Hypothalamus (tissue), 51 donors: ENCODE data around the gene PPP2R2B.

Experiments used
- DNase-seq, 51 donors: peaks; one replicate each; lab custom pipeline; 2025; lab: John Stamatoyannopoulos, UW

PPP2R2B gene

GRCh38 chr5:146888351-146888978 is 9.9 kb upstream of the PPP2R2B start:
- no peak for DNase-seq

GRCh38 chr5:146884066-146884626 is 5.6 kb upstream of the PPP2R2B start:
- DNase-seq = no peak

- no peak for DNase-seq
Observed at GRCh38 chr5:146883511-146883910, 5.0 kb upstream of the PPP2R2B start.

GRCh38 chr5:146880966-146881365 is 2.4 kb upstream of the PPP2R2B start:
- no peak for DNase-seq

GRCh38 chr5:146877783-146878475 is 628 bp downstream of the PPP2R2B start:
- peak in 36 of 51 donors; percentile 17 to 82 (median 56) for DNase-seq

GRCh38 chr5:146877178-146877681 is 1.3 kb downstream of the PPP2R2B start:
- peak in 31 of 51 donors; percentile 3 to 56 (median 25) for DNase-seq

GRCh38 chr5:146873186-146873917 is 5.2 kb downstream of the PPP2R2B start:
- no peak for DNase-seq

- DNase-seq = no peak
Observed at GRCh38 chr5:146872188-146872587, 6.4 kb downstream of the PPP2R2B start.

GRCh38 chr5:146867996-146868708 is 10.4 kb downstream of the PPP2R2B start:
- peak in 5 of 51 donors; percentile 1 to 9 (median 3) for DNase-seq

- DNase-seq = no peak
Observed at GRCh38 chr5:146866263-146866662, 12.3 kb downstream of the PPP2R2B start.

- DNase-seq = no peak
Observed at GRCh38 chr5:146862641-146863040, 15.9 kb downstream of the PPP2R2B start.

- no peak for DNase-seq
Observed at GRCh38 chr5:146860213-146860893, 18.2 kb downstream of the PPP2R2B start.

- DNase-seq = no peak
Observed at GRCh38 chr5:146852089-146852488, 26.5 kb downstream of the PPP2R2B start.

GRCh38 chr5:146851133-146851532 is 27.4 kb downstream of the PPP2R2B start:
- no peak for DNase-seq

GRCh38 chr5:146849694-146850303 is 28.8 kb downstream of the PPP2R2B start:
- peak in 1 of 51 donors; percentile 25 for DNase-seq

- no peak for DNase-seq
Observed at GRCh38 chr5:146848133-146848532, 30.4 kb downstream of the PPP2R2B start.

GRCh38 chr5:146840016-146840415 is 38.5 kb downstream of the PPP2R2B start:
- no peak for DNase-seq

GRCh38 chr5:146836226-146836842 is 42.2 kb downstream of the PPP2R2B start:
- DNase-seq = peak in 1 of 51 donors; percentile 2
